Loucy (cell line): ENCODE measurements around the gene TBX5.

Experiments used
- H2AFZ ChIP-seq: fragments of 200-600 bp; sonication (generic); 2 replicates; pipeline ENCODE4 v1.6.0; 2016; ENCODE audit warnings: antibody characterized with exemption, mild to moderate bottlenecking, low read length, moderate library complexity
- H3F3A ChIP-seq: fragments of 200-600 bp; 2 replicates; pipeline ENCODE4 v1.6.0; 2016; ENCODE audit warnings: antibody characterized with exemption, low read depth, mild to moderate bottlenecking
- H3K27me3 ChIP-seq: fragments of 200-600 bp; sonication (generic); 2 replicates; pipeline ENCODE4 v1.6.1; 2014; ENCODE audit warnings: low read length, mild to moderate bottlenecking; ENCODE audit not compliant: insufficient read depth, poor library complexity, severe bottlenecking
- H3K36me3 ChIP-seq: fragments of 200-600 bp; sonication (generic); 2 replicates; pipeline ENCODE4 v1.6.1; 2016; ENCODE audit warnings: low read length; ENCODE audit not compliant: insufficient read depth
- H3K4me1 ChIP-seq: fragments of 200-600 bp; sonication (generic); 2 replicates; pipeline ENCODE4 v1.5.1; 2014; ENCODE audit warnings: low read length, mild to moderate bottlenecking; ENCODE audit not compliant: insufficient read depth, poor library complexity, severe bottlenecking
- H3K4me2 ChIP-seq: fragments of 200-600 bp; sonication (generic); 2 replicates; pipeline ENCODE4 v1.6.0; 2014; ENCODE audit warnings: antibody characterized with exemption, low read length, low read depth, mild to moderate bottlenecking; ENCODE audit not compliant: poor library complexity, severe bottlenecking
- H3K4me3 ChIP-seq: fragments of 200-600 bp; sonication (generic); 2 replicates; pipeline ENCODE4 v1.5.1; 2014; ENCODE audit warnings: low read length, mild to moderate bottlenecking, mixed read lengths; ENCODE audit not compliant: poor library complexity, severe bottlenecking
- H3K79me2 ChIP-seq: fragments of 200-600 bp; sonication (generic); 2 replicates; pipeline ENCODE4 v1.6.1; 2014; ENCODE audit warnings: low read length; ENCODE audit not compliant: insufficient read depth
- H3K9ac ChIP-seq: fragments of 200-600 bp; sonication (generic); 2 replicates; pipeline ENCODE4 v1.6.0; 2014; ENCODE audit warnings: mild to moderate bottlenecking, low read depth, low read length, moderate library complexity; ENCODE audit not compliant: poor library complexity, severe bottlenecking
- H3K9me2 ChIP-seq: fragments of 200-600 bp; sonication (generic); replicated peaks from 2 replicates; pipeline ENCODE4 v1.6.1; 2016; ENCODE audit warnings: low read depth, low read length, mixed read lengths
- H3K9me3 ChIP-seq: fragments of 200-600 bp; sonication (generic); 2 replicates; pipeline ENCODE4 v1.6.1; 2014; ENCODE audit warnings: mild to moderate bottlenecking, antibody characterized with exemption, low read length, low read depth; ENCODE audit not compliant: insufficient read depth
- H4K20me1 ChIP-seq: fragments of 200-600 bp; sonication (generic); 2 replicates; pipeline ENCODE4 v1.6.0; 2014; ENCODE audit warnings: antibody characterized with exemption, low read length, mild to moderate bottlenecking; ENCODE audit not compliant: insufficient read depth, poor library complexity, severe bottlenecking
- CTCF ChIP-seq: fragments of 200-600 bp; sonication (generic); conservative IDR thresholded peaks from 2 replicates; pipeline ENCODE4 v1.5.1; 2014; ENCODE audit warnings: mild to moderate bottlenecking, antibody characterized with exemption, low read length
- EZH2phosphoT487 ChIP-seq: fragments of 200-600 bp; IDR thresholded peaks from 2 replicates; pipeline ENCODE4 v1.6.1; 2018; ENCODE audit warnings: antibody characterized with exemption, mild to moderate bottlenecking, moderate library complexity, borderline replicate concordance

TBX5 gene

GRCh38 chr12:114368685-114369452 lies 37.1 kb downstream of the TBX5 start:
- Histone ChIP-seq H3K9me2 (no peaks in the 10 kb centered on the region), H2AFZ (no peak overlapping the region), H4K20me1 (no peaks in the 10 kb centered on the region), H3K9ac (no peak overlapping the region), H3K36me3 (no peaks in the 10 kb centered on the region), H3K4me3 (no peak overlapping the region), H3K4me2 (no peak overlapping the region), H3K9me3 (no peaks in the 10 kb centered on the region; the same call in 1 of the 2 replicates), H3K79me2 (no peaks in the 10 kb centered on the region), H3K4me1 (no peaks in the 10 kb centered on the region), H3K27me3 (no peaks in the 10 kb centered on the region), H3F3A (no peaks in the 10 kb centered on the region)
- TF ChIP-seq CTCF (no peak), EZH2phosphoT487 (no peak)

- Histone ChIP-seq H3K4me1 (no peaks in the 10 kb centered on the region), H3K36me3 (no peaks in the 10 kb centered on the region), H3K79me2 (no peaks in the 10 kb centered on the region), H3F3A (no peaks in the 10 kb centered on the region), H2AFZ (no peak overlapping the region), H3K4me3 (no peak overlapping the region), H3K9me2 (no peaks in the 10 kb centered on the region), H3K9me3 (peaks cover 5% of the 10 kb centered on the region; the same call in 1 of the 2 replicates), H3K9ac (no peak overlapping the region), H4K20me1 (no peaks in the 10 kb centered on the region), H3K4me2 (no peak overlapping the region), H3K27me3 (no peaks in the 10 kb centered on the region)
- TF ChIP-seq CTCF (no peak), EZH2phosphoT487 (no peak)
Observed at GRCh38 chr12:114361992-114362391, 44.0 kb downstream of the TBX5 start.

GRCh38 chr12:114361545-114361944 lies 44.4 kb downstream of the TBX5 start:
- H3K79me2 ChIP-seq: no peaks in the 10 kb centered on the region
- H3K36me3 ChIP-seq: no peaks in the 10 kb centered on the region
- H3F3A ChIP-seq: no peaks in the 10 kb centered on the region
- H3K4me2 ChIP-seq: no peak overlapping the region
- H3K4me1 ChIP-seq: no peaks in the 10 kb centered on the region
- no peaks in the 10 kb centered on the region for H3K9me2 ChIP-seq
- no peak overlapping the region for H3K4me3 ChIP-seq
- H3K9ac ChIP-seq: no peak overlapping the region
- no peaks in the 10 kb centered on the region for H3K27me3 ChIP-seq
- no peaks in the 10 kb centered on the region for H4K20me1 ChIP-seq
- H2AFZ ChIP-seq: no peak overlapping the region
- TF ChIP-seq CTCF (no peak), EZH2phosphoT487 (no peak)
- peaks cover 5% of the 10 kb centered on the region; the same call in 1 of the 2 replicates for H3K9me3 ChIP-seq
